ENCODE results near the gene MRPL12.

MRPL12 gene

DNA sequence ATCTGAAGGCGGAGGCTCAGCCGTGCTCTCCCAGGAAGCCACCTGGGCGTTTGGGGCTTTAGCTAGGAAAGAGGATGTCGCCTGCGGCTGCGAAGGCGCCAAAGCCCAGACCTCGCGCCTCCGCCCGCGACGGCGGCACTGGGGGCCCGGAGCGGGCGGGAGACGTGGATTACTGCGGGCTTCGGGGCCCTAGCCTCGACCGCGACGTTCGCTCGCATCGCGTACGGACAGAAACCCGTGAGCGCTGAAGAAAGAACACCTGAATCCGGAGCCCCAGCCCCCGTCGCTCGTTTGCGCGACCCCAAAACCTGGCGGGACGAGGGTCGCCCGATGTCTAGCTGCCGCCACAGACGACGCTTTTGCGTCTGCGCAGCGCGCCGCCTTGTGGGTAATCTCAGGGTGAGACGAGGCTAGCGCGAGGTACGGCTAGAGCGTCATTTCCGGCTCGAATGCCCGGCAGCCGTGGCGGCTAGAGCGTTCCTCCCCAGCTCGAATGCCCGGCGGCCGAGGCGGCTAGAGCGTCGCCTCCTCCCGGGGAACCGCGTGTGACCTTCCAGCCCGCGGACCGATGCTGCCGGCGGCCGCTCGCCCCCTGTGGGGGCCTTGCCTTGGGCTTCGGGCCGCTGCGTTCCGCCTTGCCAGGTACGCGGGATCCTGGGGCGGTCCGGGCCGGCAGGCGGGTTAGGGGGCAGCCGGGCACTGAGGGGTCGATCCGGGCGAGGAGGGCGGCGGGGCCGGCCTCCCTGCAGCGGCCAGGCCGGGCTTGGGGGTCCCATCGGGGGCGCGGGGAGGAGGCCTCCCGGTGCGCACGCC, at the start of gene MRPL12:
TSS of gene MRPL12 (plus strand) at position 434 of the 813 bp plus-strand sequence. CDS start at position 569, 135 bp downstream.
- Histone ChIP-seq H3K4me3 (ENCODE audit: low read depth, low read length) (peak within 1 kb of the TSS; percentile 86), H3K36me3 (replicated peaks) (peaks cover 61% of the 10 kb centered on the region), H3K27ac (peak within 1 kb of the TSS; percentile 86), H3K27me3 (replicated peaks) (no peaks in the 10 kb centered on the region)
- DNase-seq: peak; percentile 81
- in situ Hi-C loops (cut with HindIII; ENCODE audit: low pct_ligation_motif_present, low sequenced_read_pairs): no loop called here
- TF ChIP-seq, protein P1, sequence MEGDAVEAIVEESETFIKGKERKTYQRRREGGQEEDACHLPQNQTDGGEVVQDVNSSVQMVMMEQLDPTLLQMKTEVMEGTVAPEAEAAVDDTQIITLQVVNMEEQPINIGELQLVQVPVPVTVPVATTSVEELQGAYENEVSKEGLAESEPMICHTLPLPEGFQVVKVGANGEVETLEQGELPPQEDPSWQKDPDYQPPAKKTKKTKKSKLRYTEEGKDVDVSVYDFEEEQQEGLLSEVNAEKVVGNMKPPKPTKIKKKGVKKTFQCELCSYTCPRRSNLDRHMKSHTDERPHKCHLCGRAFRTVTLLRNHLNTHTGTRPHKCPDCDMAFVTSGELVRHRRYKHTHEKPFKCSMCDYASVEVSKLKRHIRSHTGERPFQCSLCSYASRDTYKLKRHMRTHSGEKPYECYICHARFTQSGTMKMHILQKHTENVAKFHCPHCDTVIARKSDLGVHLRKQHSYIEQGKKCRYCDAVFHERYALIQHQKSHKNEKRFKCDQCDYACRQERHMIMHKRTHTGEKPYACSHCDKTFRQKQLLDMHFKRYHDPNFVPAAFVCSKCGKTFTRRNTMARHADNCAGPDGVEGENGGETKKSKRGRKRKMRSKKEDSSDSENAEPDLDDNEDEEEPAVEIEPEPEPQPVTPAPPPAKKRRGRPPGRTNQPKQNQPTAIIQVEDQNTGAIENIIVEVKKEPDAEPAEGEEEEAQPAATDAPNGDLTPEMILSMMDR (IDR thresholded peaks at IDR 0.05; ENCODE audit: low read depth, low read length, missing control alignments): peak; percentile 36

DNA sequence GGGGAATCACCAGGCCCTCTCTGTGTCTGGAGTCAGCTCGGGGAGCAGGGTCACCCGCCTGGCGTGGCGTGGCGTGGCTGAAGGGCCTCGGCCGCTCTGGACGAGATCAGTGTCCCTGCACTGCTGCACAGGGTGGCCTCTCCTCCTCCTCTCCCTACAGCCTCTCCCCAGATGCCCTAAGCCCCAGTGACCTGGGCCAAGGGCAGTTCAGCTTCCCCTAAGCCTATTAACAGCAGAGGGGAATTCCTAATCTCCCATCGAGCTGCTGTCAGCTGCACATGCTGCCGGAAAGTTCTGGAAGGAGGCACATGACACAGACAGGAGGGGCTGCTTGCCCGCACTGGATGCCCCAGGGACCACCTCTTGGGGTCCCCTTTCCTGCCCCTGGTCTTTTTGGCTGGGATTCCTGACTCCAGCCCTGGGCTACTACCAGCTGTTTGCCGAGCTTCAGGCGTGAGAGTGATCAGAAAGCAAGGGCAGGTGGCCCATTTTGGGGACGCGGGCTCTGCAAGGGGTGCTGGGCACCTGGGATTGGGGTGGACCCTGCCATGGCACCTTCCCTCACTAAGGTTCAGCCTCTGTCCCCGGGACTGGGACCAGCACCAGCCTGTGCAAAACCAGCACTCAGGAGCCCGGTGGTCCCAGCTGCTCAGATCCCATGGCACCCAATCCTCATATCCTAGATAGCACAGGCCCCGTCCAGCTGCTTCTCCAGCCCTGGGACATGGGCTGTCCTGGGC, 47.6 kb upstream of the MRPL12 start:
- H3K27me3 ChIP-seq (replicated peaks): no peaks in the 10 kb centered on the region
- TF ChIP-seq, protein P1 (IDR thresholded peaks at IDR 0.05; ENCODE audit: low read depth, low read length, missing control alignments): no peak
- no peak overlapping the region for H3K27ac ChIP-seq
- no peak for DNase-seq
- in situ Hi-C loops (cut with HindIII; ENCODE audit: low pct_ligation_motif_present, low sequenced_read_pairs): no loop called here
- no peak overlapping the region for H3K4me3 ChIP-seq (ENCODE audit: low read depth, low read length)
- H3K36me3 ChIP-seq (replicated peaks): no peaks in the 10 kb centered on the region

DNA sequence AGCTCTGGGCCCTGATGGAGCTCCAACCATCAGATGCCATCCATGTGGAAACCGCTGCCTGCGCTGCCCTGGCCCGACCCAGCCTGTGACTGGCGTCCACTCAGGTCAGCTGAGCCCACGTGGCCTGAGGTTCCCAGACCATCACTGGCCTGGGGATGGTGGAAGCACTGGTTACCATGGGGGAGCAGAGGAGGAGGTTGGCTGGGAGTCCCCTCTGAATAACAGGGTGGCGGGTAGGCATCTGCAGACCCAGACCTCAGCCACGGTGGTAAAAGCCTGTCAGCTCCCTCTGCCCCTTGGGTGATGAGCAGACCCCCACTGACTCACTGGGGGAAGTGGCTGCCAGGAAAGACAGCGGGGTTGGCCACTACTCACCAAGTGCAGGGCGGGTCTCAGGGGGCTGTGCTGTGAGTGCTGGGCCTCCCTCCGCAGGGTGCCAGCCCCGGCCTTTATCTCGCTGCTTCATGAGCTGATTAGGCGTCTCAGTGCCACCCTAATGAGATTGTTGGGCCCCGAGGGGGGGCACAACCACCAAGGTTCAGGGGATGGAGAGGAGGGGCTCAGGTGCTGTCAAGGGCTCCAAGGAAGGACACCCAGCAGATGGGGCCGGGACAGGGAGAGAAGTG, 46.9 kb upstream of the MRPL12 start, which contains the start of gene PDE6G:
TSS of gene PDE6G (minus strand) at position 425 of the 626 bp plus-strand sequence. CDS start 3,237 bp downstream, outside the sequence.
- Histone ChIP-seq H3K27ac (no peak within 1 kb of the TSS), H3K4me3 (ENCODE audit: low read depth, low read length) (no peak within 1 kb of the TSS), H3K27me3 (replicated peaks) (no peaks in the 10 kb centered on the region), H3K36me3 (replicated peaks) (no peaks in the 10 kb centered on the region)
- in situ Hi-C loops (cut with HindIII; ENCODE audit: low pct_ligation_motif_present, low sequenced_read_pairs): no loop called here
- no peak for DNase-seq
- TF ChIP-seq, protein P1 (IDR thresholded peaks at IDR 0.05; ENCODE audit: low read depth, low read length, missing control alignments): no peak

DNA sequence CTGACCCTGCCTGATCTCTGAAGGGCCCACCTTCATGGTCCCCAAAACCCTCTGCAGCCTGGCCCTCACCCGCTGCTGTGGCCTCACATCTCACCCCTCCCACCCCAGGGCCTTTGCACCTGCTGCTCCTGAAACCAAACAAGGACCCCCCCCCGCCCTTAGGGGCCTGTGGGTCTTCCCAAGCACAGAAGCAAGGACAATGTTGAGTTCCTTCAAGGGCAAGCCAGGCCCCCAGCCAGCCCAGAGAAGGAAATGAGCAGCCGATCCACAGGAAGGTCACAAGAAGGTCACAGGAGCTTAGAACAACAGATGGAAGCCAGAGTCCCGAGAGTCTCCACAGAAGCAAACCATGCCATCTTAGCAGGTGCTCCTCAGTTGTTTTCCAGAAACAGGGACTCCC, 46.3 kb upstream of the MRPL12 start:
- no peak for DNase-seq
- Histone ChIP-seq H3K27ac (no peak overlapping the region), H3K36me3 (replicated peaks) (no peaks in the 10 kb centered on the region), H3K27me3 (replicated peaks) (no peaks in the 10 kb centered on the region), H3K4me3 (ENCODE audit: low read depth, low read length) (no peak overlapping the region)
- TF ChIP-seq, protein P1 (IDR thresholded peaks at IDR 0.05; ENCODE audit: low read depth, low read length, missing control alignments): no peak
- in situ Hi-C loops (cut with HindIII; ENCODE audit: low pct_ligation_motif_present, low sequenced_read_pairs): no loop called here

DNA sequence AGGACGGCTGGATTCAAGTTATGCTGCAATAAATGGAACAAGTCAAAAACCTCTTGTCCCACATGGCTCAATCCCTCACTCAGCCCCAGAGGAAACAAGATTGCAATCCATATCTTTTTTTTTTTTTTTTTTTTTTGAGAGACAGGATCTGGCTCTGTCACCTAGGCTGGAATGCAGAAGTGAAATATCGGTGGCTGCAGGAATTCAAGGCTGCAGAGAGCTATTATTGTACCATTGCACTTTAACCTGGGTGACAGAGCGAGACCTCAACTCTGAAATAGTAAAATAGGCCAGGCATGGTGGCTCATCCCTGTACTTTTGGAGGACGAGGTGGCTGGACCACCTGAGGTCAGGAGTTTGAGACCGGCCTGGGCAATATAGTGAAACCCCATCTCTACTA, 44.1 kb upstream of the MRPL12 start:
- Histone ChIP-seq H3K27ac (no peak overlapping the region), H3K4me3 (ENCODE audit: low read depth, low read length) (no peak overlapping the region), H3K36me3 (replicated peaks) (no peaks in the 10 kb centered on the region), H3K27me3 (replicated peaks) (no peaks in the 10 kb centered on the region)
- in situ Hi-C loops (cut with HindIII; ENCODE audit: low pct_ligation_motif_present, low sequenced_read_pairs): no loop called here
- no peak for DNase-seq
- TF ChIP-seq, protein P1 (IDR thresholded peaks at IDR 0.05; ENCODE audit: low read depth, low read length, missing control alignments): no peak

All from brain microvascular endothelial cell (primary cell).